Nephron (organoid): Measurements from ENCODE around the gene SNX18.

Experiments used
- H3K27ac Mint-ChIP-seq, 3 experiments: 2 replicates each; pipeline ENCODE4 v1.8.0; 2020; ENCODE audit warnings: mixed read lengths in 3 of 3, mild to moderate bottlenecking in 2 of 3, moderate library complexity in 1 of 3
- H3K27me3 Mint-ChIP-seq: 2 replicates; pipeline ENCODE4 v1.8.0; 2021; ENCODE audit warnings: low read depth, mild to moderate bottlenecking, moderate library complexity, mixed read lengths
- H3K36me3 Mint-ChIP-seq: 2 replicates; pipeline ENCODE4 v1.8.0; 2020; ENCODE audit warnings: low read depth, mixed read lengths
- H3K4me1 Mint-ChIP-seq: 2 replicates; pipeline ENCODE4 v1.8.0; 2020; ENCODE audit warnings: mixed read lengths
- H3K4me3 Mint-ChIP-seq, 3 experiments: 2 replicates each; pipeline ENCODE4 v1.8.0; 2020; ENCODE audit warnings: mild to moderate bottlenecking in 3 of 3, mixed read lengths in 3 of 3, moderate library complexity in 2 of 3
- H3K9me3 Mint-ChIP-seq: 2 replicates; pipeline ENCODE4 v1.8.0; 2020; ENCODE audit warnings: mixed read lengths
- CTCF ChIP-seq, 3 experiments: fragments of 200-600 bp; sonication (generic); IDR thresholded peaks; one replicate each; pipeline ENCODE4 v1.5.0; 2021; ENCODE audit warnings: antibody characterized with exemption in 3 of 3; ENCODE audit not compliant: unreplicated experiment in 3 of 3

The SNX18 gene

GRCh38 chr5:54593779-54594178 lies 76.2 kb downstream of the SNX18 start:
- Mint-ChIP-seq H3K27me3 (no peaks in the 10 kb centered on the region), H3K27ac (no peak overlapping the region), H3K36me3 (peaks cover 4% of the 10 kb centered on the region), H3K9me3 (peaks cover 20% of the 10 kb centered on the region), H3K4me1 (no peaks in the 10 kb centered on the region), H3K4me3 (no peak overlapping the region)
- no peak for TF ChIP-seq CTCF (IDR thresholded peaks at IDR 0.05; ENCODE audit: unreplicated experiment in 3 of 3)

- Mint-ChIP-seq H3K4me3 (no peak overlapping the region), H3K9me3 (peaks cover 24% of the 10 kb centered on the region), H3K27me3 (no peaks in the 10 kb centered on the region), H3K4me1 (no peaks in the 10 kb centered on the region), H3K27ac (no peak overlapping the region), H3K36me3 (peaks cover 4% of the 10 kb centered on the region)
- no peak for TF ChIP-seq CTCF (IDR thresholded peaks at IDR 0.05; ENCODE audit: unreplicated experiment in 3 of 3)
Measured at GRCh38 chr5:54594181-54594580, 76.6 kb downstream of the SNX18 start.

GRCh38 chr5:54595721-54596120 lies 78.2 kb downstream of the SNX18 start:
- no peaks in the 10 kb centered on the region for H3K27me3 Mint-ChIP-seq
- no peak overlapping the region for H3K4me3 Mint-ChIP-seq
- no peak overlapping the region for H3K27ac Mint-ChIP-seq
- H3K36me3 Mint-ChIP-seq, result peaks cover 4% of the 10 kb centered on the region
- H3K9me3 Mint-ChIP-seq, result peaks cover 29% of the 10 kb centered on the region
- TF ChIP-seq CTCF (IDR thresholded peaks at IDR 0.05; ENCODE audit: unreplicated experiment in 3 of 3), result no peak
- H3K4me1 Mint-ChIP-seq, result no peaks in the 10 kb centered on the region
